HG03469 (cell line): Measurements from ENCODE around the gene NFKB2.
A peak's percentile ranks its signal among the peaks of the same experiment; 100 is the strongest.

Source experiments
- ATAC-seq: cut with Tn5 transposase; IDR thresholded peaks from one replicate; pipeline ENCODE4 v1.9.1; 2021; ENCODE audit warnings: mild to moderate bottlenecking, moderate library complexity, moderate number of reproducible peaks; ENCODE audit not compliant: unreplicated experiment

NFKB2 gene

GRCh38 chr10:102420714-102421506 lies 25.4 kb downstream of the NFKB2 start, which contains the start of gene FBXL15:
FBXL15 (plus strand) TSS chr10:102420836; CDS start chr10:102421130, 294 bp downstream.
- peak; percentile 29 for ATAC-seq

GRCh38 chr10:102421507-102421756 lies 25.9 kb downstream of the NFKB2 start:
- no peak for ATAC-seq

- ATAC-seq, result no peak
Observed at GRCh38 chr10:102421757-102422512, 26.4 kb downstream of the NFKB2 start.

GRCh38 chr10:102422545-102423129 lies 27.1 kb downstream of the NFKB2 start:
- ATAC-seq, result no peak

GRCh38 chr10:102423372-102423968 lies 28.0 kb downstream of the NFKB2 start:
- no peak for ATAC-seq

- ATAC-seq, result no peak
Observed at GRCh38 chr10:102424145-102424544, 28.6 kb downstream of the NFKB2 start.

GRCh38 chr10:102424916-102425315 lies 29.4 kb downstream of the NFKB2 start:
- ATAC-seq, result no peak

GRCh38 chr10:102425444-102425843 lies 29.9 kb downstream of the NFKB2 start:
- ATAC-seq, result no peak

- ATAC-seq, result no peak
Observed at GRCh38 chr10:102426803-102427287, 31.3 kb downstream of the NFKB2 start.

GRCh38 chr10:102429468-102429867 lies 34.0 kb downstream of the NFKB2 start:
- ATAC-seq, result no peak

GRCh38 chr10:102431452-102432124 lies 36.1 kb downstream of the NFKB2 start:
- no peak for ATAC-seq

- ATAC-seq, result peak; percentile 64
Observed at GRCh38 chr10:102432162-102432950, 36.9 kb downstream of the NFKB2 start, which contains the start of gene CUEDC2. CUEDC2 (minus strand) TSS chr10:102432574; CDS start chr10:102425188, 7,386 bp downstream.

- no peak for ATAC-seq
Observed at GRCh38 chr10:102433619-102434046, 38.1 kb downstream of the NFKB2 start.

- no peak for ATAC-seq
Observed at GRCh38 chr10:102434394-102435132, 39.1 kb downstream of the NFKB2 start.

- no peak for ATAC-seq
Observed at GRCh38 chr10:102435133-102435497, 39.6 kb downstream of the NFKB2 start.

GRCh38 chr10:102435529-102436233 lies 40.2 kb downstream of the NFKB2 start:
- ATAC-seq, result no peak

- no peak for ATAC-seq
Observed at GRCh38 chr10:102436312-102436711, 40.8 kb downstream of the NFKB2 start.

- ATAC-seq, result no peak
Observed at GRCh38 chr10:102437515-102437914, 42.0 kb downstream of the NFKB2 start.

GRCh38 chr10:102438374-102438773 lies 42.9 kb downstream of the NFKB2 start:
- no peak for ATAC-seq
